ENCODE measurements around the gene PRRX2. TPM values are rescaled to one million over a fixed set of nuclear protein-coding genes. Genes with fewer than 3 reads are reported as not detected.

PRRX2 gene
- total and polyA plus RNA-seq, 2 of the 4 experiments (the other 2 are of a cell fraction) = 12.7 to 35.5 TPM

GRCh38 chr9:129709438-129710168, 44.2 kb downstream of the PRRX2 start:
- Histone ChIP-seq H3K18ac (ENCODE audit: low read depth, low read length) (peak overlapping the region; percentile 56; the same call in 1 of the 2 replicates), H4K20me1 (ENCODE audit: insufficient read depth, low read length) (peaks cover 5% of the 10 kb centered on the region; the same call in 1 of the 2 replicates), H3K56ac (ENCODE audit: extremely low read depth, insufficient read depth, low read length) (0 out of 2 replicates have a peak overlapping the region, but pooled peaks have one; percentile 48), H3K4me2 (ENCODE audit: low read depth, low read length) (no peak overlapping the region), H2BK15ac (ENCODE audit: low read depth, low read length) (peak overlapping the region; percentile 94; the same call in 2 of the 3 replicates), H2BK120ac (ENCODE audit: low read depth, low read length) (peak overlapping the region; percentile 71), H4K91ac (ENCODE audit: insufficient read depth, low read depth, low read length) (peak overlapping the region; percentile 86), H3K27me3 (ENCODE audit: control insufficient read depth, insufficient read depth, low read length) (no peaks in the 10 kb centered on the region), H3K9me1 (ENCODE audit: insufficient read depth, low read length) (peaks cover 41% of the 10 kb centered on the region), H3K79me1 (ENCODE audit: low read depth in 1 of 2, low read length in 2 of 2) (peaks cover 13 to 67% of the 10 kb centered on the region in 2 experiments), H3K27ac (ENCODE audit: insufficient read depth, low read length) (peak overlapping the region; percentile 75), H3K23ac (ENCODE audit: low read depth, low read length) (peak overlapping the region; percentile 79), H2BK20ac (ENCODE audit: low read depth, low read length) (peak overlapping the region; percentile 68), H3K4me1 (ENCODE audit: control insufficient read depth, insufficient read depth, low read length) (peaks cover 41% of the 10 kb centered on the region), H2BK5ac (ENCODE audit: low read depth, low read length, poor library complexity, severe bottlenecking) (peak overlapping the region; percentile 71), H3K9ac (ENCODE audit: low read depth, low read length) (peak overlapping the region; percentile 13; the same call in 1 of the 2 replicates), H4K5ac (ENCODE audit: low read depth, low read length) (peak overlapping the region; percentile 56), H4K8ac (ENCODE audit: low read depth in 2 of 2, low read length in 2 of 2) (peak overlapping the region; percentile 29 to 82; a peak in 2 of 4 replicates), H2AK9ac (replicated peaks; ENCODE audit: low read depth, low read length, poor library complexity) (peak overlapping the region; percentile 70), H2AK5ac (ENCODE audit: low read depth, low read length) (peak overlapping the region; percentile 95), H3K4ac (ENCODE audit: low read depth, low read length) (peak overlapping the region; percentile 79), H3K14ac (replicated peaks; ENCODE audit: low read depth, low read length) (peak overlapping the region; percentile 84), H3K4me3 (ENCODE audit: insufficient read depth, low read depth, low read length) (no peak overlapping the region), H3K36me3 (ENCODE audit: control insufficient read depth, insufficient read depth, low read length) (peaks cover 2% of the 10 kb centered on the region; the same call in 1 of the 2 replicates), H3K9me3 (ENCODE audit: control insufficient read depth, insufficient read depth, low read length) (no peaks in the 10 kb centered on the region), H2AFZ (replicated peaks; ENCODE audit: low read length, poor library complexity) (peak overlapping the region; percentile 73)
- ATAC-seq (ENCODE audit: low read depth) (no peak), DNase-seq (no peak)
- intact Hi-C loops (cut with micrococcal nuclease) (loop anchor here (5.0 kb wide), 1 partner anchor 42 kb away; the partner anchor contains the start of gene PRRX2), dilution Hi-C loops (cut with HindIII; ENCODE audit: low sequenced_read_pairs, unreplicated experiment) (no loop called here), in situ Hi-C loops (cut with MboI; ENCODE audit: low sequenced_read_pairs) (no loop called here)
- ChIA-PET CTCF (no interaction called here), POLR2A (ENCODE audit: unreplicated experiment) (no interaction called here)
- 69% methylated on average over 3 of the region's 17 CpGs; no CpG with 5 or more reads in 1 of the 2 experiments for WGBS, 2 experiments (ENCODE audit: extremely low coverage in 2 of 2, insufficient read length in 1 of 2)
- BruUV-seq (replicated peaks) = no TSS peak
- no peak for TF ChIP-seq MAFK (IDR thresholded peaks at IDR 0.05; ENCODE audit: low read depth, low read length)
- no peak for TF ChIP-seq MXI1 (IDR thresholded peaks at IDR 0.05; ENCODE audit: borderline replicate concordance, low read depth, low read length)
- TF ChIP-seq, protein P1, sequence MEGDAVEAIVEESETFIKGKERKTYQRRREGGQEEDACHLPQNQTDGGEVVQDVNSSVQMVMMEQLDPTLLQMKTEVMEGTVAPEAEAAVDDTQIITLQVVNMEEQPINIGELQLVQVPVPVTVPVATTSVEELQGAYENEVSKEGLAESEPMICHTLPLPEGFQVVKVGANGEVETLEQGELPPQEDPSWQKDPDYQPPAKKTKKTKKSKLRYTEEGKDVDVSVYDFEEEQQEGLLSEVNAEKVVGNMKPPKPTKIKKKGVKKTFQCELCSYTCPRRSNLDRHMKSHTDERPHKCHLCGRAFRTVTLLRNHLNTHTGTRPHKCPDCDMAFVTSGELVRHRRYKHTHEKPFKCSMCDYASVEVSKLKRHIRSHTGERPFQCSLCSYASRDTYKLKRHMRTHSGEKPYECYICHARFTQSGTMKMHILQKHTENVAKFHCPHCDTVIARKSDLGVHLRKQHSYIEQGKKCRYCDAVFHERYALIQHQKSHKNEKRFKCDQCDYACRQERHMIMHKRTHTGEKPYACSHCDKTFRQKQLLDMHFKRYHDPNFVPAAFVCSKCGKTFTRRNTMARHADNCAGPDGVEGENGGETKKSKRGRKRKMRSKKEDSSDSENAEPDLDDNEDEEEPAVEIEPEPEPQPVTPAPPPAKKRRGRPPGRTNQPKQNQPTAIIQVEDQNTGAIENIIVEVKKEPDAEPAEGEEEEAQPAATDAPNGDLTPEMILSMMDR (conservative IDR thresholded peaks at IDR 0.05; ENCODE audit: low read depth, low read length) = no peak
- no peak for TF ChIP-seq NFE2L2 (IDR thresholded peaks at IDR 0.05; ENCODE audit: low read depth, low read length)
- no peak for TF ChIP-seq SMC3 (IDR thresholded peaks at IDR 0.05; ENCODE audit: low read depth, low read length)
- TF ChIP-seq, protein P2, sequence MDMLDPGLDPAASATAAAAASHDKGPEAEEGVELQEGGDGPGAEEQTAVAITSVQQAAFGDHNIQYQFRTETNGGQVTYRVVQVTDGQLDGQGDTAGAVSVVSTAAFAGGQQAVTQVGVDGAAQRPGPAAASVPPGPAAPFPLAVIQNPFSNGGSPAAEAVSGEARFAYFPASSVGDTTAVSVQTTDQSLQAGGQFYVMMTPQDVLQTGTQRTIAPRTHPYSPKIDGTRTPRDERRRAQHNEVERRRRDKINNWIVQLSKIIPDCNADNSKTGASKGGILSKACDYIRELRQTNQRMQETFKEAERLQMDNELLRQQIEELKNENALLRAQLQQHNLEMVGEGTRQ (IDR thresholded peaks at IDR 0.05; ENCODE audit: low read depth, low read length) = no peak
- TF ChIP-seq RAD21 (IDR thresholded peaks at IDR 0.05; ENCODE audit: low read length) = no peak
- no peak for TF ChIP-seq CEBPB (IDR thresholded peaks at IDR 0.05; ENCODE audit: low read depth, low read length)
- TF ChIP-seq, protein P3, sequence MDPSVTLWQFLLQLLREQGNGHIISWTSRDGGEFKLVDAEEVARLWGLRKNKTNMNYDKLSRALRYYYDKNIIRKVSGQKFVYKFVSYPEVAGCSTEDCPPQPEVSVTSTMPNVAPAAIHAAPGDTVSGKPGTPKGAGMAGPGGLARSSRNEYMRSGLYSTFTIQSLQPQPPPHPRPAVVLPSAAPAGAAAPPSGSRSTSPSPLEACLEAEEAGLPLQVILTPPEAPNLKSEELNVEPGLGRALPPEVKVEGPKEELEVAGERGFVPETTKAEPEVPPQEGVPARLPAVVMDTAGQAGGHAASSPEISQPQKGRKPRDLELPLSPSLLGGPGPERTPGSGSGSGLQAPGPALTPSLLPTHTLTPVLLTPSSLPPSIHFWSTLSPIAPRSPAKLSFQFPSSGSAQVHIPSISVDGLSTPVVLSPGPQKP (IDR thresholded peaks at IDR 0.05; ENCODE audit: borderline replicate concordance, low read depth, low read length) = no peak
- no peak for TF ChIP-seq CHD1 (IDR thresholded peaks at IDR 0.05; ENCODE audit: low read depth, low read length)
- TF ChIP-seq RFX5 (IDR thresholded peaks at IDR 0.05; ENCODE audit: low read depth, low read length) = no peak

Data from IMR-90 (cell line).